ENCODE measurements around the gene ARHGAP23.

DNA sequence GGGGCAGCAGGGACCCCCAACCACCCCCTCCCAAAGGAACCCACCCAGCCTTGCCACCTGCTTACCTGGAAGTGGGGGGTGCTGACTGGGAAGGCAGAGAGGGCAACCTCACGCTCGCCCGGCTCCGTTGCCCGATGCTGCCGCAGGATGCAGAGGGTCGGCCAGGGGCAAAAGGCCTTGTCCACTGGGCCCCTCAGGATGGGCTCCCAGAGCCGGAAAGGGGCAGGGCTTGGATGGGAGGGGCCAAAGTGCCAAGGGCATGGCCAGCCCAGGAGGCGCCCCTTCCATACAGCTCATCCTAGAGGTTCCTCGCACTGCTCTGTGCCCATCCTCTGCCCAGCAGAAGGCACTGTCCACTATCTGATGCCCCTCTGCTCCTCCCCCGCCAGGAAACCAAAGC lies 118.1 kb downstream of the ARHGAP23 start:
- no peak for TF ChIP-seq EZH2phosphoT487 (conservative IDR thresholded peaks at IDR 0.05; ENCODE audit: low read length)
- TF ChIP-seq, protein P1, sequence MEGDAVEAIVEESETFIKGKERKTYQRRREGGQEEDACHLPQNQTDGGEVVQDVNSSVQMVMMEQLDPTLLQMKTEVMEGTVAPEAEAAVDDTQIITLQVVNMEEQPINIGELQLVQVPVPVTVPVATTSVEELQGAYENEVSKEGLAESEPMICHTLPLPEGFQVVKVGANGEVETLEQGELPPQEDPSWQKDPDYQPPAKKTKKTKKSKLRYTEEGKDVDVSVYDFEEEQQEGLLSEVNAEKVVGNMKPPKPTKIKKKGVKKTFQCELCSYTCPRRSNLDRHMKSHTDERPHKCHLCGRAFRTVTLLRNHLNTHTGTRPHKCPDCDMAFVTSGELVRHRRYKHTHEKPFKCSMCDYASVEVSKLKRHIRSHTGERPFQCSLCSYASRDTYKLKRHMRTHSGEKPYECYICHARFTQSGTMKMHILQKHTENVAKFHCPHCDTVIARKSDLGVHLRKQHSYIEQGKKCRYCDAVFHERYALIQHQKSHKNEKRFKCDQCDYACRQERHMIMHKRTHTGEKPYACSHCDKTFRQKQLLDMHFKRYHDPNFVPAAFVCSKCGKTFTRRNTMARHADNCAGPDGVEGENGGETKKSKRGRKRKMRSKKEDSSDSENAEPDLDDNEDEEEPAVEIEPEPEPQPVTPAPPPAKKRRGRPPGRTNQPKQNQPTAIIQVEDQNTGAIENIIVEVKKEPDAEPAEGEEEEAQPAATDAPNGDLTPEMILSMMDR (IDR thresholded peaks at IDR 0.05; ENCODE audit: insufficient read depth, low read length, poor library complexity, severe bottlenecking): no peak
